GM19372 (cell line): ENCODE data around the gene VSTM2B.

Experiments
- ATAC-seq: cut with Tn5 transposase; IDR thresholded peaks from one replicate; pipeline ENCODE4 v1.9.1; 2021; ENCODE audit warnings: mild to moderate bottlenecking, low read depth, moderate library complexity; ENCODE audit not compliant: unreplicated experiment

The VSTM2B gene

DNA sequence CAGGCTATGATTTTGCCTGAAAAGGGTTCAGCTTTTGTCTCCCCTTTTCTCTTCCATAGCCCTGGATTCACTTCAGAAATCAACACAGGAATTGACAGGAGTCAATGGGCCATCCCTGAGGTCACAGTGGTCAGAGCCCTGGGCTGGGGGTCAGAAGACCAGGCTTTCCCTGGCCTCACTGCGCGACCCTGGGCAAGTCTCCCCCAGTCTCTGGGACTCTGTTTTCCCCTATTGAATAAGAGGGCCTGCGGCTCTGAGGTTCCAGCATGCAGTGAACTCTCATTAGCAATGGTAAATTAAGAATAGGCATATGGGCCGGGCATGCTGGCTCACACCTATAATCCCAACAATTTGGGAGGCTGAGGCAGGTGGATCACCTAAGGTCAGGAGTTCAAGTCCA is 30.7 kb upstream of the VSTM2B start:
- ATAC-seq: no peak

DNA sequence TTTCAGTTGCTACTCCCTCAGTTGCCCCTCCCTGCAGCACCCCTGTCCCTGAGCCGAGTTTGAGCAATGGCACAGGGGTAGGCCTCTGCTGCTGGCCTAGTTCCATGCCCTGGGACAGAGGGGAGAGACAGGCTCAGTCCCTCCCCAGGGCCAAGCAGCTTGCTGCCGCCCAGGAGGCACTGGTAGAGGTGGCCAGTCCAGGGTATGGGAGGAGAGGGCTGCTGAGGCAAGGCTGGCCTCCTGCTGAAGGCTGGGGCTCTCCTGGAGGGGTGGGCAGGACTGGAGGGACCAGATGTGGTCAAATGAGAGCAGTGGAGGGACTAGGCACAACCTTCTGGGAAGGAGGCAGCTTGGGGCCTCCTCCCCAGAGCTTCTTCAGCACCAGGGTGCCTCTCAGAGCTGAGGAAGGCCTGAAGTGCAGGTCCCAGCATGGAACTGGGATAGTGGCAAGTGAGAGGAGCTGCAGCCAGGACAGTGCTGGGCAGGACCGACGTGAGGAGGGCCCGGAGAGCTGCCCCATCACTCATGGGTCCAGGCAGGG is 29.8 kb upstream of the VSTM2B start:
- ATAC-seq: no peak

DNA sequence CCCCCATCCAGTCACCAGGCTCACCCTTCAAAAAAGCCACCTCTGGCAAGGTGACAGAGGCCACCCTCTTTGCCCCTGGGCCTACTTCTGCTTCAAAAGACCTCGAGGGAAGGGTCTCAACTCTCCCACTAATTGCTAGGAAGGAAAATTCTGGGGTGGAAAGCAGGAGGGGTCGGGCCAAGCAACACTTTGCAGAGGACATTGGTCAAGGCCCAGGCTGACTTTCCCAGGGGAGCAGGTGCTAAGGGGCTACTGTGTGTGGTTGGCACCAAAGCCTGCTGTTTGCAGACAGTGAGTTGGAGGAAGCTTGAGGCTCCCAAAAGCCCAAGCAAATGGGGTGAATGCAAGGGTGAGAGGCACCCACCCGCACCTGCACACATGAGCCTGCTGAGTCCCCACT is 28.6 kb upstream of the VSTM2B start:
- no peak for ATAC-seq

DNA sequence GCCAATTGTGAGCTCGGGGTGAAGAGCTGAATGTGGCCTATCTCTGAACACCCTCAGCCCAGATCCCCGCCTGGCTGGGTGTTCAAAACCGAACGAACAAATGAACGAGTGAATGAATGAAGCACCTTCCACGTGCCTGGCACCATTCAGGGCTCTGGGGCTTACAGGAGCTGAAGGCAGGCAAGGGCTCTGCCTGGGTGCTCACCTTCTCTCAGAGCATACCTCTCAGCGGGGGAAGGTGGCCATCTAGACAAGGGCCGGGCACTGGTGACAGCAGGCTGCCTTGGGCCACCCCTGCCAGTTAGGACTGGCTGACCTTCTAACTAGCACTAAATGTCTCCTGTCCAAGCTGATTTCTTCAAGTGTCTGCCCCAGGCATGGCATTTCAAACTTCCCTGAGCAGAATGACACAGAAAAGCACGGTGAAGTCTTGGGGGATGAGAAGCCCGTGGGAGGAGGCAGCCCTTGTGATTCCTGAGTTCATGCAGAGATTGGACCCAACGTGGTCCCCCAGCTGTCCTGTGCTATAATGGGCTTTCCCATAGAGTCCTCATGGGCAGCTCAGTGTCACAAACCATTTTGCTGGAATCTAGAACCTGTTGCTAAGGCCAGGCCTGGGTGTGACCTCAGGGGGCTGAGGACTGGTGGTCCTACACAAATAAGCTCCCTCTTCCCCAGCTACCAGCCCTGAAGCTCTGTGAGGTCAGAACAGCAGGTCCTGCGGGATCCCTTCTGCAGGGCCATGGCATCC is 27.9 kb upstream of the VSTM2B start:
- no peak for ATAC-seq

DNA sequence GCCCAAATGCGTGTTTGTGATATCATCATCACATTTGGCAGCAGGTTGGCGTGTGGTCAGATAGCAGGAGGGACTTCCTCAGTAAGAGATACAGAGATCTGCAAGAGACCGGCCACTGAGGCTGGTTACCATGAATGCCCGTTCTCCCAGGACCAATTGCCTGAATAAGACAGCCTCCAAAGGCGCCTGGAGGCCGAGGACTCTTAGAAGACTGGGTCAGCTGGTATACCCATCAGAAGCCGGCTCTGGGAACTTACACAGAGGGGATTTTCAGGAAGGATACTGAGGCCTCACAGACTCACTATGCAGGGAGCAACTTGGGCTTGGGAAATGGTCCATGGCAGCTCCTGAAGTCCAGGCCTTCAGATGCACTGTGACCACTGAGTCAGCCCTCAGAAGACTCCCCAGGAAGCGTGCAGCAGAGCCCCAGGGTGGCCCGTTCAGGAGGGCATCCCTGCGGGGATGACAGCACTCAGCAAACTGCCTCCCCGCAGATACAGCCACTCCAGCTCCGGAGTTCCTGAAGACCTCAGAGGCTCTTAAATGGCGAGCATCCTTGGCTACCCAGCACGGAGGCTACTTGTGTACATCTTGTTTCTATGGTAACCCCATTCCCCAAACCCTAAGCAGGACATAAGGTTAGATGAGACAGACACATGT is 26.4 kb upstream of the VSTM2B start:
- ATAC-seq: no peak

DNA sequence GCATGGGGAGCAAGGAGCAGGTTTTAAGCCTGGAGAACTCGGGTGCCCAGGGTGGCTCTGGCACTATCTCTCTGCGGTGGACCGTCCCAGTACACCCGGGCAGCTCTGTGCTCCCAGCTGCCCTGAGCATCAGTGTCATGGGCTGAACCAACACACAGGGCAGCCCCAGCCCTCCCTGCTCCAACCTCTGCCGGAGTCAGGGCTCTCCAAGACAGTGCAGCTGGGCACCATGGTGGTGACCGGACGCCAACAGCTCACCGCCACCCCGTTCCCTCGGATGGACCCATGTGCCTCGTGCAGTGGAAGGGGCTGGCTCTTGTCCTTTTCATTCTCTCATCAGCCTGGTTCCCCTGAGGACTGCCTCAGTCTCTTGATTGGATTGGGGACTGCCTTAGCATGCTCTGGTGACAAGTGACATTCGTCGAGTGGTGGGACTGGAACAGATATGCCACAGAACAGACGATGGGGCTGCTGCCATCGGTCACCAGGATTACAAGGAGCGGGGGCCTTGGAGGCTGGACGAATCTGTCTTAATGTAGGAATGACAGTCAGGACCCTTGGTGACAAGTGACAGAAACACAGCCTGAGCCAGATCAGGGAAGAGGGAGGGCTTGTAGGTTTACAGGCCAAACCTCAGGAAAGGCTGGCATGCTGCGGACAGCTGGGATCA is 25.7 kb upstream of the VSTM2B start:
- ATAC-seq: no peak

DNA sequence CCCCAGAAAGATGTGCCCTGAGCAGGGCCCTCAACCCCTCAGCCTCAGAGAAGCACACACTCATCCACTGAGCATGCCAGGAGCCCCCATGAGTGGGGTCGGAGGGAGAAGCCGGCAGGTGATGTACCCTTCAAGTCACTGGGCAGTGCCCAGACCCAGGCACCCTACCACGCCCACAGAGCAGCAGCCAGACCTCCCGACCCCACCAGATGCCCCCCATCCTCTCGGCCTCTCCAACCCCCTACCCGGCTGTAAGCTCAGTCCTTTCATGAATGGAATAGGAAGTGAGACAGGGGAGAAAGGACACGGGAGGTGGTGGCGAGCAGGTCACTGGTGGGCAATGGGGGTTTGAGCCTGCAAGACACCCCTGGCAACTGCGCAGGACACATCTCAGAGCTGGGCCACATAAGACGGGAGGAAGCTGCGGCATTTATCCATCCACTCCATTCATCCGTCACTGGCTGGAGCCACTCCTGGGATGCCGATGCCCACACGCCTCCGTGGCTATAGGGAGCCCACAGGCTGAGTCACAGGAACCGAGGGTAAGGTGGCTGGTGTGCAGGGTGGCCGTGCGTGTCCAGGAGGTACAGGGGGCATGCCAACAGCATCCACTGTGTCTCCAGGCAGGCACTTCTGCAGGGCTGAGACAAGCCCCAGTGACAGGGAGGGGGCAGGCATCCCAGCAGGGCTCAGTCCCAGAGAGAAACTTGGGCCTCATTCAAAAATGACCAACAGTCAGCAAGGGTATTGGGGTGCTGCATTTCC is 23.8 kb upstream of the VSTM2B start:
- no peak for ATAC-seq

DNA sequence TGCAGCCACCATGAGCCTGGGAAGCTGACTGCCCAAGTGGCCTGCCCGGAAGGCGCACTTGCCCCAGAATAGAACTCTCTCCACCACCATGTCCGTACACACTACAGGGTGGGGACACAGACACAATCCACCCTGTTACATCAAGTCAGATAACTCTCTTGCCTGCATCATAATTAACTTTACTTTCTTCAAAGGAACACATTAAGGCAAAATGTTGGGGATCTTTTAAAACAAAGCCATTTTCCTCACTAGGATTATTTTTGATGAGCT is 23.3 kb upstream of the VSTM2B start:
- ATAC-seq: no peak

DNA sequence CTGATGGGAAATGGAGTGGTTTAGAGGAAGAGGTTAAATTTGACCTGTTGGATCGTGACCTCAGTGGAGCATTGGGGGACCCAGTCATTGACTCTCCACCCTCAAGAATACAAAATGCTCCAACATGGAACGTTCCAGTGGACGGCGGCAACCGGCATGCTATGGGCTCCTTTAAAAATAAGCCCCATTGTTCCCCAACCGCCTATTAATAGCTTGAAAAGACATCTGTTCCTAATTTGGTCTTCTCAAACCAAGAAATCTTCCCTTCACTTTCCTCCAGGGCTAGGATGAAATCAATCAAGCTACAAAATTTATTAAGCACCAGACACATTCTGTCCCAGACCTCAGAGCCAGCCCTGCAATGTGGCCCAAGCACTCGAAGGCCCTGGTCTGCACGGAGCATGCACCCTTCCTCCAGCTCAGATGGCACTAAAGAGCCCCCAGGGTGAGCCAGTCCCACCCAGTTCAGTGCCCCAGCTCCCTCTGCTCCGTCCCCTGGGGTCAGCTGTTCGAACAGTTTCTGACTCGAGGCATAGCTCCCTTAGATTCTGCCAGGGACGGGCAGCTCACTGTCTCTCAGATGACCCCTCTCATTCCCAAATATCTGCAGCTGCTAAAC is 22.5 kb upstream of the VSTM2B start:
- no peak for ATAC-seq

DNA sequence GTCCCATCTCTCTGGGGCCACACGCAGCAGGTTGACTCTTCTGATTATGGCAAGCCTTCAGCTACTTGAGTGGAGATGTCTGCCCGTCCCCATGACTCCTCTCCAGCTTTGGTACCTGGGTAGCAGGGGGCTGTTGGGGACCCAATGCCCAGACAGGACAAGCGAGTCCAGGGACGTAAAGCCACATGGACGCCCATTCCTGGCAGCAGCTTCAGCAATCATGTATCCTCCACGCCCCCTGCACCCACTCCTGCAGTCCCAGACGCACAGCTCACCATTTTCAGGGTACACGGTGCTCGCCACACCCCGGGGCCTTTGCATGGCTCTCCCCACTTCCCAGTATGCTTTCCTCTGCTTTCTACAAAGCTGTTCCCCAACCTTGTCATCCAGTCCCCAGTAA is 22.0 kb upstream of the VSTM2B start:
- no peak for ATAC-seq

DNA sequence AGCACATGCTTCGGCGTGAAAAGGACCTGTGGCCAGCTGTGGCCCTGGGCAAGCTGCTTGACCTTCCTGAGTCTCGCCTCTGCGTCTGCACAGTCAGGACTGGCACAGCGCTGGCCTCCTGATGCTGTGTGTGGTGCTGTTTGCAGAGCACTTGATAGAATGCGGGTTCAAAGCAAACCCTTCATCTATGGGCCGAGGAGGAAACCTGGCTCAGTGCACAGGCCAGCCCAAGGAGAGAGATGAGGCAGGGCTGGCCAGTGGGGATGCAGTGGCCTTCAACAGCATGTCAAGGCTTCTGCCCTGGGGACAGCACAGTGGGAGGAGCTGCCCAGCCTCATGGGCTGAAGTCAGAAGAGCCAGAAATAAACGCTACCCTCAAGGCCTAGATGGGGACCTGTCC is 21.3 kb upstream of the VSTM2B start:
- no peak for ATAC-seq

DNA sequence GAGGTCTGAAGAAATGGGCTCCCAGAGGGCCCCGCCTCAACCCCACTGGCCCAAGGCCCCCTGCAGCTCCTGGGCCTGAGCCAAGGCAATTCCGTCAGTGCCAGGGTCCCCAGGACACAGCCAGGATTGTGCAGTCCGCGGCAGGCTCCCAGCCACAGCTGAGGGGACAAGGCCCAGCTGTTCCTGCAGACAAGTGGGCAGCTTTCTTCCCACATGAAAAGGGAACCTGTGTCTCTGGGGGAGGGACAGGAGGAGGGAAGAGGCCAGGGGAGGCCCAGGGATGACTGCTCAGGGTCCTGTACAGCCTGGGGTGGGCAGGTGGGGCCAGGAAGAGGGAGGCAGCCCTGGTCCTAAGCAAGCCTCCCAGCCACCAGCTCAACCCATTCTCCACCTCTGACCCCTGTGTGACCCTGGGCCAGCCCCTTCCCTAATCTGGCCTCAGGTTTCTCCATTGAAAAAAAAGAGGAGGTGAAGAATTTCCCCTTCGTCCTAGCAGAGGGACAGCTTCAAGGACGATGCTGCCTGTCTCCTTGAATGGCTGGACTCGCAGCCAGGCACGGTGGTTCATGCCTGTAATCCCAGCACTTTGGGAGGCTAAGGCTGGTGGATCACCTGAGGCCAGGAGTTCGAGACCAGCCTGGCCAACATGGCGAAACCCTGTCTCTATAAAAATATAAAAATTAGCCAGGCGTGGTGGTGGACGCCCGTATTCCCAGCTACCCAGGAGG is 20.5 kb upstream of the VSTM2B start:
- ATAC-seq: no peak

DNA sequence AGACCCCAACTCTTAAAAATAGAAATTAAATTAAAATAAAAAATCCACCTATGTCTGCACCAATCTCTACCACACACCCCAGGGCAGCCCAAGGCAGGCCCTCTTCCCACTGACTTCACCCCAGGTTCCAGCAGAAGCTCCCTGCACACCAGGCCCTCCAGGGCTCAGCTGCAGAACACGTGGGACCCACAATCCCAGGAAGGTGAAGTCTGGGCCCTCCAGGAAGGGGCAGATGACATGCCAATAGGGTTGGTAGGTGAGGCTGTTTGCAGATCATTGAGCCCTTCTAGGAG is 19.2 kb upstream of the VSTM2B start:
- ATAC-seq: no peak

DNA sequence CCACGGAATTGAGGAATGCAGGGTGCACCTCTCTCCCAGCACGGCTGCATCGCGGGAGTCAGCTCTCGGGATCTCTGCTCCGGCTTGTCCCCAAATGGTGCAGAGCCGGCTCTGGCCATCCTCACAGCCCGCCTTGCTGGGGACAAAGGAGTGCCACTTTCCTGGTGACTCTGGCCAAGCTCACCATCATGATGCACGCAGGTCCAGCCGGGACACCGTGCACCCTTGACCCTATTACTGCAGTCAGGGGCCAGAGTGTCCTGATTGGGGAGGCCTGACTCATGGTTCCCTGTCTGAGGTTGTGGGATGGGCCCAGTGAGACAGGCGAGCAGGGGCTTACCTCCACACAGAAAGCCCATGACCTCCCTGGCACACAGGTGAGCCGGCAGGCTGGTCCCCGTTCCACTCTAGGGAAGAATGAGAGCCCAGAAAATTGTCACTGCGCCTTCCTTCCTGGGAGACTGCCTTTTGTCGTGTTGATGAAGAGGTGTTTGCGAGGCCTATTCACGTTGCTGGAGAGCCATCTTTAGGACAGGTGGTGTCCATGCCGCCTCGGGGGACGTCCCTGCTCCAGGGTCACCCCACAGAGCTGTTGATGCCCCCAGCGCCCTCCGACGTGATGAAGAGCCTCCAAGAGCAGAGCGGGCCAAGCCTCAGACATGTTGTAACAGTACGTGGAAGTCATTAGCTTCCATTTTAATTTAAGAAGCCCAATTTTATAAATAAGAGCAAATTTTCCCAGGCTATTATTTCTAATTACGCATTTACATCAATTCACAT is 18.5 kb upstream of the VSTM2B start:
- no peak for ATAC-seq

DNA sequence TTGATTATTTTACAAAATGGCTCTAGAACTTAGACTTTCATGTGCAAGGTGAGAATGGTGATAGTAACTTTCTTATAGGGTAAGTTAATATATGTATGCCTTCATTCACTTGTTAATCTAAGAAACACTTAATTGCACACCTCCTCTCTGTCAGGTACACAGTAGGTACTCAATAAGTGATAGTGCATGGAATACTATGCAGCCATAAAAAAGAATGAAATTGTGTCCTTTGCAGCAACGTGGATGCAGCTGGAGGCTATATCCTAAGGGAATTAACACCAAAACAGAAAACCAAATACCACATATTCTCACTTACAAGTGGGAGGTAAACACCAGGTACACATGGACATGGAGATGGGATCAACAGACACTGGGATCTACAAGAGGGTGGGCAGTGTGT is 17.6 kb upstream of the VSTM2B start:
- ATAC-seq: no peak

DNA sequence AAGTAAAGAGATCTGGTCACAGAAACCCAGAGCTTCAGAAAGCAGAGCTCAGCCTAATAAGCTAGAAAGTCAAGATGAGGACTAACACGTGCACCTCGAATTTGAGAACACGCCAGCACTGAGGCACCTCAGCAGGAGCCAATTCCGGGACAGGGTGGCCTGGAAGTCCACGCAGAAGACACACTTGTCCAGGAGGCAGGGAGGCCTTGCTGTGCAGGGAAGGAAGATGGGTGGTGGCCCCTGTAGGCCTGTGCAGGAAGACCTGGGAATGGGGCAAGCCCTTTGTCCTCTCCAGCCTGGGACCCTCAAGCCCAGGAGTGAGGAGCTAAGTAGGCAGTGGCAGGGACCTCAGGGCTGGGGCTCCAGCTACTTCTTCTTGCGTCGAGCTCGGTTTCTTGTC is 16.3 kb upstream of the VSTM2B start:
- ATAC-seq: no peak

DNA sequence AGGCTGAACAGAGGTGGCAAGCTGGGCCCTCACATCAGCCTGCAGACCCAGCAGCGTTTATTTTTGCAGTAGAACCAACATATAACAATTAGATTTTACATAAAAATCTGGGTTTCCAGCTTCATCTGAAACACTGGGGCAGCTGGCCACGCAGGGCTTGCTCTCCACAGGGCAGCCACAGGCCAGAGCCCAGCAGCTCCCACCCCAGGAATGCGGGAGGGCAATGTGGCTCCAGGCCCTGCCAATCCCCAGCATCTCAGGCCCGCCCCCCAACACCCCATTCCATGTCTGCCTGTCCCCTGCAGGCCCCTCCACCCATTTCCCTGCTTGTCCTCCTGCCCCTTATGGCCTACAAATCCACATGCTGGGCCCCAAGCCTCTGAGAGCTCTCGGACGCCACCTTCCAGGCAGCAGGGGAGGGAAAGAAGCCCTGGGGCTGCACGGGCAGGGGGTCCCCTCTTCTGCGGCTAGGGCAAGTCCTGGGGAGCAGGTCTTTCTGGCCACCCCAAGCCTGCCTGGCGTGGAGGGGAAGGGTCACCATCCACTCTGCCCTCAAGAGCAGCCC is 15.0 kb upstream of the VSTM2B start:
- no peak for ATAC-seq

DNA sequence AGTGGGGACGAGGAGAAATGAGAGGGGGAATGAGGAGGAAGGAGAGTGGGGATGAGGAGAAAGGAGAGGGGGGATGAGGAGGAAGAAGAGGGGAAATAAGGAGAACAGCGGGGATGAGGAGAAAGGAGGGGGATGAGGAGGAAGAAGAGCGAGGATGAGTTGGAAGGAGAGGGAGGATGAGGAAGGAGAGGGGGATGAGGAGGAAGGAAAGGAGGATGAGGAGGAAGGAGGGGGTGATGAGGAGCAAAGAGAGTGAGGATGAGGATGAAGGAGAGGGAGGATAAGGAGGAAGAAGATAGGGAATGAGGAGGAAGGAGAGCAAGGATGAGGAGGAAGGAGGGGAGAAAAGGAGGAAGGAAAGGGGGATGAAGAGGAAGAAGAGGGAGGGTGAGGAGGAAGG is 14.0 kb upstream of the VSTM2B start:
- ATAC-seq: no peak

DNA sequence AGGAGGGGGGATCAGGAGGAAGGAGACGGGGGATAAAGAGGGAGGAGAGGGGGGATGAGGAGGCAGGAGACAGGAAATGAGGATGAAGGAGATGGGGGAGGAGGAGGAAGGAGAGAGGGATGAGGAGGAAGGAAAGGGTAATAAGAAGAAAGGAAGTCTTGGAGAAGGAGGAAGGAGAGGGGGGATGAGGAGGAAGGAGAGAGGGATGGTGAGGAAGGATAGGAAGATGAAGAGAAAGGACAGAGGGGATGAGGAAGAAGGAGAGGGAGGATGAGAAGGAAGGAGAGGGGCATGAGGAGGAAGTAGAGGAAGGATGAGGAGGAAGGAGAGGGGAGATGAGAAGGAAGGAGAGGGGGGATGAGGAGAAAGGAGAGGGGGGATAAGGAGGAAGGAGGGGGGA is 13.0 kb upstream of the VSTM2B start:
- ATAC-seq: no peak
